PC-9 (cell line): ENCODE data around the gene UGT1A7.

Experiments used
- EZH2 ChIP-seq: fragments of 200-600 bp; sonication (generic); IDR thresholded peaks from 2 replicates; pipeline ENCODE4 v1.8.0; 2017; ENCODE audit warnings: antibody characterized with exemption, low read depth
- TF ChIP-seq, protein P1 (sequence below): fragments of 200-600 bp; sonication (generic); conservative IDR thresholded peaks from 2 replicates; pipeline ENCODE4 v1.6.1; 2017; ENCODE audit warnings: mixed run types, antibody characterized with exemption, mild to moderate bottlenecking, moderate library complexity

- TF ChIP-seq, protein P1, sequence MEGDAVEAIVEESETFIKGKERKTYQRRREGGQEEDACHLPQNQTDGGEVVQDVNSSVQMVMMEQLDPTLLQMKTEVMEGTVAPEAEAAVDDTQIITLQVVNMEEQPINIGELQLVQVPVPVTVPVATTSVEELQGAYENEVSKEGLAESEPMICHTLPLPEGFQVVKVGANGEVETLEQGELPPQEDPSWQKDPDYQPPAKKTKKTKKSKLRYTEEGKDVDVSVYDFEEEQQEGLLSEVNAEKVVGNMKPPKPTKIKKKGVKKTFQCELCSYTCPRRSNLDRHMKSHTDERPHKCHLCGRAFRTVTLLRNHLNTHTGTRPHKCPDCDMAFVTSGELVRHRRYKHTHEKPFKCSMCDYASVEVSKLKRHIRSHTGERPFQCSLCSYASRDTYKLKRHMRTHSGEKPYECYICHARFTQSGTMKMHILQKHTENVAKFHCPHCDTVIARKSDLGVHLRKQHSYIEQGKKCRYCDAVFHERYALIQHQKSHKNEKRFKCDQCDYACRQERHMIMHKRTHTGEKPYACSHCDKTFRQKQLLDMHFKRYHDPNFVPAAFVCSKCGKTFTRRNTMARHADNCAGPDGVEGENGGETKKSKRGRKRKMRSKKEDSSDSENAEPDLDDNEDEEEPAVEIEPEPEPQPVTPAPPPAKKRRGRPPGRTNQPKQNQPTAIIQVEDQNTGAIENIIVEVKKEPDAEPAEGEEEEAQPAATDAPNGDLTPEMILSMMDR, result no peak
- TF ChIP-seq EZH2, result no peak
Measured at GRCh38 chr2:233789554-233789953, 107.9 kb downstream of the UGT1A7 start.
